ENCODE results near the gene PLAU.
"Not testable (repeated sequence)": the region's sequence is repeated elsewhere in the genome, so short reads cannot be mapped to it uniquely, and the experiment has no call there.

The PLAU gene

GRCh38 chr10:73886661-73887293 is 24.2 kb upstream of the PLAU start:
- TF ChIP-seq CTCF (IDR thresholded peaks at IDR 0.05; ENCODE audit: low read depth, low read length) (no peak), POLR2A (IDR thresholded peaks at IDR 0.05; ENCODE audit: extremely low read depth, insufficient read length) (no peak), MYC (IDR thresholded peaks at IDR 0.05; ENCODE audit: low read depth, low read length) (no peak), MAX (IDR thresholded peaks at IDR 0.05; ENCODE audit: low read depth, low read length) (no peak)
- DNase-seq (ENCODE audit: low read depth) = no peak
- no peak overlapping the region for H3K4me3 ChIP-seq (ENCODE audit: low read depth, low read length)

GRCh38 chr10:73887294-73888039 is 23.5 kb upstream of the PLAU start:
- TF ChIP-seq MAX (IDR thresholded peaks at IDR 0.05; ENCODE audit: low read depth, low read length) (no peak), MYC (IDR thresholded peaks at IDR 0.05; ENCODE audit: low read depth, low read length) (no peak), POLR2A (IDR thresholded peaks at IDR 0.05; ENCODE audit: extremely low read depth, insufficient read length) (no peak)
- no peak for DNase-seq (ENCODE audit: low read depth)
- no peak overlapping the region for H3K4me3 ChIP-seq (ENCODE audit: low read depth, low read length)

- DNase-seq (ENCODE audit: low read depth) = no peak
- H3K4me3 ChIP-seq (ENCODE audit: low read depth, low read length) = no peak overlapping the region
- no peak for TF ChIP-seq MYC (IDR thresholded peaks at IDR 0.05; ENCODE audit: low read depth, low read length)
- no peak for TF ChIP-seq CTCF (IDR thresholded peaks at IDR 0.05; ENCODE audit: low read depth, low read length)
- TF ChIP-seq POLR2A (IDR thresholded peaks at IDR 0.05; ENCODE audit: extremely low read depth, insufficient read length) = no peak
- no peak for TF ChIP-seq MAX (IDR thresholded peaks at IDR 0.05; ENCODE audit: low read depth, low read length)
These were observed 22.4 kb upstream of the PLAU start for GRCh38 chr10:73888514-73888913.

- peak; percentile 94 for DNase-seq (ENCODE audit: low read depth)
These were observed 21.9 kb upstream of the PLAU start for GRCh38 chr10:73889014-73889413.

GRCh38 chr10:73889416-73889815 is 21.5 kb upstream of the PLAU start:
- not testable (repeated sequence) for DNase-seq (ENCODE audit: low read depth); H3K4me3 ChIP-seq (ENCODE audit: low read depth, low read length)

More at GRCh38 chr10:73889014-73889413, 21.9 kb upstream of the PLAU start:
- TF ChIP-seq MAX (IDR thresholded peaks at IDR 0.05; ENCODE audit: low read depth, low read length) (peak; percentile 77), CTCF (IDR thresholded peaks at IDR 0.05; ENCODE audit: low read depth, low read length) (no peak), MYC (IDR thresholded peaks at IDR 0.05; ENCODE audit: low read depth, low read length) (peak; percentile 66; the same call in 1 of the 2 replicates)
- H3K4me3 ChIP-seq (ENCODE audit: low read depth, low read length) = no peak overlapping the region

GRCh38 chr10:73890261-73890660 is 20.7 kb upstream of the PLAU start:
- DNase-seq (ENCODE audit: low read depth) = no peak
- TF ChIP-seq MYC (IDR thresholded peaks at IDR 0.05; ENCODE audit: low read depth, low read length) (no peak), CTCF (IDR thresholded peaks at IDR 0.05; ENCODE audit: low read depth, low read length) (no peak), MAX (IDR thresholded peaks at IDR 0.05; ENCODE audit: low read depth, low read length) (no peak), POLR2A (IDR thresholded peaks at IDR 0.05; ENCODE audit: extremely low read depth, insufficient read length) (no peak)
- no peak overlapping the region for H3K4me3 ChIP-seq (ENCODE audit: low read depth, low read length)

- not testable (repeated sequence) for H3K4me3 ChIP-seq (ENCODE audit: low read depth, low read length); DNase-seq (ENCODE audit: low read depth)
These were observed 20.1 kb upstream of the PLAU start for GRCh38 chr10:73890830-73891229.

All from NB4 (cell line).